GM12878 (cell line): ENCODE results near the gene MDC1. TPM values are rescaled to one million over a fixed set of nuclear protein-coding genes. Genes with fewer than 3 reads are reported as not detected.
A peak's percentile ranks its signal among the peaks of the same experiment; 100 is the strongest.

Experiments used
- ATAC-seq: fragments of 200-7000 bp; cut with Tn5 transposase; 3 replicates; pipeline ENCODE4 v1.9.1; 2020; ENCODE audit warnings: mild to moderate bottlenecking, moderate library complexity
- BruUV-seq: library from RNA; stranded (reverse); fragments of 400-500 nt; replicated peaks from 2 replicates; lab custom pipeline; 2021; lab: Mats Ljungman, UMichigan
- CTCF ChIA-PET: fragments of 300-600 bp; sonication (Branson Sonifier 250); formaldehyde crosslinking; extraction: SDS; loops from one replicate; lab custom pipeline; 2021; ENCODE audit warnings: inconsistent platforms; lab: Yijun Ruan, JAX
- POLR2A ChIA-PET: fragments of 350-600 bp; formaldehyde crosslinking; extraction: SDS; loops from one replicate; lab custom pipeline; 2021; ENCODE audit warnings: inconsistent platforms; lab: Charles Lee
- RAD21 ChIA-PET: fragments of 300-600 bp; sonication (Branson Sonifier 250); formaldehyde crosslinking; loops from one replicate; lab custom pipeline; 2023; ENCODE audit warnings: antibody characterized with exemption; ENCODE audit not compliant: unreplicated experiment; lab: Charles Lee
- SMC1A ChIA-PET: fragments of 300-600 bp; sonication (Branson Sonifier 250); formaldehyde crosslinking; loops from one replicate; lab custom pipeline; 2023; ENCODE audit not compliant: unreplicated experiment, uncharacterized antibody; lab: Charles Lee
- DNase-seq: peaks from one replicate; pipeline ENCODE4 v3.0.0-alpha.2; 2011; ENCODE audit warnings: low read depth, low spot score
- FAIRE-seq: peaks from 3 replicates; lab custom pipeline; 2011; peaks lifted over from hg19 to GRCh38; lab: Jason Lieb, UNC
- H2AFZ ChIP-seq: 2 replicates; pipeline ENCODE4 v1.6.0; 2011; ENCODE audit warnings: low read depth, low read length, control low read depth; ENCODE audit not compliant: control insufficient read depth
- H3K27ac ChIP-seq: 2 replicates; pipeline ENCODE4 v1.5.1; 2011; ENCODE audit warnings: control low read depth; ENCODE audit not compliant: control insufficient read depth, insufficient read depth
- H3K27me3 ChIP-seq, 2 experiments: replicated peaks in 1 of 2; 2 replicates each; pipeline versions ENCODE4 v1.6.0 to v1.6.1; 2011; ENCODE audit warnings: low read length in 1 of 2; ENCODE audit not compliant: control insufficient read depth in 2 of 2, insufficient read depth in 2 of 2
- H3K36me3 ChIP-seq, 2 experiments: 2 replicates each; pipeline ENCODE4 v1.5.1; 2011; ENCODE audit warnings: low read length in 1 of 2; ENCODE audit not compliant: control insufficient read depth in 2 of 2, insufficient read depth in 2 of 2
- H3K4me1 ChIP-seq: 2 replicates; pipeline ENCODE4 v1.6.1; 2011; ENCODE audit warnings: mild to moderate bottlenecking, low read length, moderate library complexity, mixed read lengths; ENCODE audit not compliant: control insufficient read depth, insufficient read depth
- H3K4me2 ChIP-seq: 2 replicates; pipeline ENCODE4 v1.6.0; 2011; ENCODE audit warnings: control low read depth; ENCODE audit not compliant: control insufficient read depth, insufficient read depth
- H3K4me3 ChIP-seq: fragments of 200-600 bp; sonication (generic); 2 replicates; pipeline ENCODE4 v1.5.1; 2016
- H3K79me2 ChIP-seq: 2 replicates; pipeline ENCODE4 v1.6.0; 2011; ENCODE audit warnings: low read length; ENCODE audit not compliant: control insufficient read depth, insufficient read depth
- H3K9ac ChIP-seq: 2 replicates; pipeline ENCODE4 v1.8.0; 2011; ENCODE audit warnings: low read length, control low read depth, mixed read lengths; ENCODE audit not compliant: control insufficient read depth, insufficient read depth
- H3K9me3 ChIP-seq: replicated peaks from 3 replicates; pipeline ENCODE4 v1.5.1; 2011; ENCODE audit warnings: mild to moderate bottlenecking, low read length; ENCODE audit not compliant: control insufficient read depth, insufficient read depth
- H4K20me1 ChIP-seq: 2 replicates; pipeline ENCODE4 v1.6.0; 2011; ENCODE audit not compliant: control insufficient read depth, insufficient read depth
- CHD4 ChIP-seq: fragments of 200-600 bp; sonication (generic); IDR thresholded peaks from 2 replicates; pipeline ENCODE4 v1.6.1; 2016; ENCODE audit warnings: mild to moderate bottlenecking
- CREB1 ChIP-seq: IDR thresholded peaks from 2 replicates; pipeline ENCODE4 v1.6.1; 2012; ENCODE audit warnings: low read depth, mild to moderate bottlenecking, inconsistent platforms
- DPF2 ChIP-seq: fragments of 450-650 bp; IDR thresholded peaks from 2 replicates; pipeline ENCODE4 v1.6.1; 2017; ENCODE audit warnings: mild to moderate bottlenecking
- KDM1A ChIP-seq: fragments of 200-600 bp; sonication (generic); IDR thresholded peaks from 2 replicates; pipeline ENCODE4 v1.6.1; 2016; ENCODE audit warnings: borderline replicate concordance
- MYC ChIP-seq: IDR thresholded peaks from 2 replicates; pipeline ENCODE4 v1.6.1; 2011; ENCODE audit warnings: mild to moderate bottlenecking, low read length, moderate library complexity, inconsistent platforms; ENCODE audit not compliant: insufficient read depth, insufficient replicate concordance, insufficient read length, severe bottlenecking
- POLR2A ChIP-seq: IDR thresholded peaks from 2 replicates; pipeline ENCODE4 v1.6.1; 2011; ENCODE audit warnings: low read depth, mild to moderate bottlenecking, low read length
- POLR2AphosphoS5 ChIP-seq: IDR thresholded peaks from 2 replicates; pipeline ENCODE4 v1.6.1; 2011; ENCODE audit warnings: mild to moderate bottlenecking, low read length, inconsistent platforms
- RBBP5 ChIP-seq: fragments of 200-600 bp; sonication (generic); conservative IDR thresholded peaks from 2 replicates; pipeline ENCODE4 v1.6.1; 2016
- RELA ChIP-seq: fragments of 450-650 bp; IDR thresholded peaks from 2 replicates; pipeline ENCODE4 v1.8.0; 2014; ENCODE audit warnings: borderline replicate concordance; ENCODE audit not compliant: partially characterized antibody
- RFX5 ChIP-seq: IDR thresholded peaks from 2 replicates; pipeline ENCODE4 v1.6.1; 2011; ENCODE audit warnings: low read depth, low read length, improper control_type of control experiment
- SP1 ChIP-seq: IDR thresholded peaks from one replicate; pipeline ENCODE4 v1.6.1; 2011; ENCODE audit warnings: low read depth, low read length
- WGBS: methylation state at CpG from one replicate; pipeline ENCODE4 v1.1.6; 2016; ENCODE audit warnings: low lambda C conversion rate; ENCODE audit not compliant: insufficient replicate concordance, insufficient coverage; ENCODE audit errors: missing lambda C conversion rate; 5-methylcytosine and 5-hydroxymethylcytosine counted together
- in situ Hi-C: fragments of 300-500 bp; cut with MboI; formaldehyde crosslinking; loops from 9 replicates; pipeline ENCODE4 v1.14.3; 2018; ENCODE audit warnings: mixed read lengths
- intact Hi-C: fragments of 100-400 bp; cut with micrococcal nuclease; formaldehyde crosslinking; loops from one replicate; pipeline ENCODE4 v1.14.2; 2022; ENCODE audit not compliant: unreplicated experiment
- polyA plus RNA-seq, 11 experiments: library from polyadenylated mRNA; depleted of rRNA in 4 of 11; unstranded in 6 of 11; stranded (reverse) in 5 of 11; fragments of >200 nt; fragmentation: Nextera tagmentation in 4 of 11; fragmentation: Illumina TruSeq in 1 of 11; extraction: Ambion mirVana in 4 of 11; extraction: Trizol in 1 of 11; gene quantifications; 1 replicate in 1 of 11; 2 replicates in 10 of 11; pipeline versions ENCODE4 v1.2.1 to v1.2.3, GENCODE V29; 2011 to 2016; ENCODE audit warnings: inconsistent platforms in 2 of 11, missing spikeins in 2 of 11, low read depth in 1 of 11
- total RNA-seq, 4 experiments: library from RNA; depleted of rRNA in 3 of 4; stranded (reverse); fragments of >200 nt in 3 of 4; fragmentation: Illumina TruSeq in 1 of 4; extraction: Trizol in 1 of 4; gene quantifications; 2 replicates each; pipeline versions ENCODE4 v1.2.1 to v1.2.3, GENCODE V29; 2013 to 2021
- TF ChIP-seq, protein P1 (sequence below): fragments of 450-650 bp; IDR thresholded peaks from 2 replicates; pipeline ENCODE4 v1.6.1; 2016; ENCODE audit warnings: mild to moderate bottlenecking, moderate library complexity, borderline replicate concordance

MDC1 gene
- total and polyA plus RNA-seq, 10 of the 15 experiments (the other 5 are each of a cell fraction or from before 2014, with no cell fraction given): 5.1 to 62.5 (median 22.4) TPM

DNA sequence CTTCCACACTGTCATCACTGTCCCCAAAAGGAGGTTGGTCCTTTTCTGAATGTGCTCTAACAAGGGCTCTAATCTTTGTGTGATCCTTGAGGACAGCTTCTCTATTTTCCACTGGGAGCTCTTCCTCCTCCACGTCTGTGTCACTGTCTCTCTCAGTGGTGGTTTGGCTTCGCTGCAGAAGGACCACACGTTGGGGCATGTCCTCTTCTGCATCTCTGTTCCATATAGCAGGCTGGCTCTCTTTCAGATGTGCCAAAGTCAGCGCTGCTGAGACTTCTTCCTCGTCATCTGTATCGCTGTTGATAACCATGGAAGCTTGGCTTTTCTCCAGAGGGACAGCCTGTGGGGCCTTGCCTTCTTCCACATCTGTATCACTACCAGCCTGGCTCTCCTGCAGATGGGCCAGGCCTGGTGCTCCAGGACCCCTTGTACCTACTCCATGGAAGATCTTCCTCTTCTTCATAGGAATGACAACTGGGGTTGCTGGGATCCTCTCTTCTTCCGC, 4.6 kb downstream of the MDC1 start:
- H3K79me2 ChIP-seq: peaks cover 13% of the 10 kb centered on the region
- H3K9me3 ChIP-seq: no peaks in the 10 kb centered on the region
- H4K20me1 ChIP-seq: no peaks in the 10 kb centered on the region
- H2AFZ ChIP-seq: no peak overlapping the region
- no peak for ATAC-seq
- intact Hi-C loops (no loop called here), in situ Hi-C loops (no loop called here)
- H3K9ac ChIP-seq: no peak overlapping the region
- H3K4me2 ChIP-seq: peak overlapping the region; percentile 45; the same call in 1 of the 2 replicates
- ChIA-PET SMC1A (interaction anchor here (0.7 to 1.5 kb wide), 8 partner anchors 16 to 39 kb away, joined by 3 to 6 read pairs (median 4); no protein-coding TSS in a partner anchor), POLR2A (interaction anchor here (0.8 to 2.9 kb wide), 6 partner anchors 10 to 31 kb away, joined by 4 to 10 read pairs (median 5); partner anchors contain the start of gene NRM), CTCF (interaction anchor here (1.2 to 2.8 kb wide), 5 partner anchors 9 to 99 kb away, joined by 3 to 18 read pairs (median 6); partner anchors contain the start of gene NRM)
- TSS peak; percentile 15 for BruUV-seq
- H3K36me3 ChIP-seq: peaks cover 6 to 7% of the 10 kb centered on the region in 2 experiments; a peak in 3 of 4 replicates
- peak overlapping the region; percentile 35; the same call in 1 of the 2 replicates for H3K27ac ChIP-seq
- DNase-seq: no peak
- H3K4me1 ChIP-seq: peaks cover 30% of the 10 kb centered on the region
- H3K27me3 ChIP-seq: no peaks in the 10 kb centered on the region
- peak overlapping the region; percentile 0; the same call in 1 of the 2 replicates for H3K4me3 ChIP-seq
- 85% methylated on average over 7 of the region's 7 CpGs for WGBS
- TF ChIP-seq DPF2 (no peak), RFX5 (no peak), RBBP5 (no peak), CHD4 (no peak), CREB1 (no peak), KDM1A (no peak), RELA (no peak), MYC (no peak), POLR2AphosphoS5 (no peak), SP1 (no peak), POLR2A (no peak)
- TF ChIP-seq, protein P1, sequence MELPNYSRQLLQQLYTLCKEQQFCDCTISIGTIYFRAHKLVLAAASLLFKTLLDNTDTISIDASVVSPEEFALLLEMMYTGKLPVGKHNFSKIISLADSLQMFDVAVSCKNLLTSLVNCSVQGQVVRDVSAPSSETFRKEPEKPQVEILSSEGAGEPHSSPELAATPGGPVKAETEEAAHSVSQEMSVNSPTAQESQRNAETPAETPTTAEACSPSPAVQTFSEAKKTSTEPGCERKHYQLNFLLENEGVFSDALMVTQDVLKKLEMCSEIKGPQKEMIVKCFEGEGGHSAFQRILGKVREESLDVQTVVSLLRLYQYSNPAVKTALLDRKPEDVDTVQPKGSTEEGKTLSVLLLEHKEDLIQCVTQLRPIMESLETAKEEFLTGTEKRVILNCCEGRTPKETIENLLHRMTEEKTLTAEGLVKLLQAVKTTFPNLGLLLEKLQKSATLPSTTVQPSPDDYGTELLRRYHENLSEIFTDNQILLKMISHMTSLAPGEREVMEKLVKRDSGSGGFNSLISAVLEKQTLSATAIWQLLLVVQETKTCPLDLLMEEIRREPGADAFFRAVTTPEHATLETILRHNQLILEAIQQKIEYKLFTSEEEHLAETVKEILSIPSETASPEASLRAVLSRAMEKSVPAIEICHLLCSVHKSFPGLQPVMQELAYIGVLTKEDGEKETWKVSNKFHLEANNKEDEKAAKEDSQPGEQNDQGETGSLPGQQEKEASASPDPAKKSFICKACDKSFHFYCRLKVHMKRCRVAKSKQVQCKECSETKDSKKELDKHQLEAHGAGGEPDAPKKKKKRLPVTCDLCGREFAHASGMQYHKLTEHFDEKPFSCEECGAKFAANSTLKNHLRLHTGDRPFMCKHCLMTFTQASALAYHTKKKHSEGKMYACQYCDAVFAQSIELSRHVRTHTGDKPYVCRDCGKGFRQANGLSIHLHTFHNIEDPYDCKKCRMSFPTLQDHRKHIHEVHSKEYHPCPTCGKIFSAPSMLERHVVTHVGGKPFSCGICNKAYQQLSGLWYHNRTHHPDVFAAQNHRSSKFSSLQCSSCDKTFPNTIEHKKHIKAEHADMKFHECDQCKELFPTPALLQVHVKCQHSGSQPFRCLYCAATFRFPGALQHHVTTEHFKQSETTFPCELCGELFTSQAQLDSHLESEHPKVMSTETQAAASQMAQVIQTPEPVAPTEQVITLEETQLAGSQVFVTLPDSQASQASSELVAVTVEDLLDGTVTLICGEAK: no peak
- TF ChIP-seq, all 136 proteins: peak for 0
- FAIRE-seq: no peak
- RAD21 ChIA-PET: interaction anchor here (0.9 to 1.8 kb wide), 4 partner anchors 9 to 31 kb away, joined by 3 to 7 read pairs (median 4); partner anchors contain the start of gene NRM
